Glomerular visceral epithelial cell (primary cell): ENCODE data around the gene CCDC170.

Experiments
- DNase-seq: peaks from one replicate; pipeline ENCODE4 v3.0.0-alpha.2; 2016; ENCODE audit errors: extremely low spot score

Gene CCDC170

DNA sequence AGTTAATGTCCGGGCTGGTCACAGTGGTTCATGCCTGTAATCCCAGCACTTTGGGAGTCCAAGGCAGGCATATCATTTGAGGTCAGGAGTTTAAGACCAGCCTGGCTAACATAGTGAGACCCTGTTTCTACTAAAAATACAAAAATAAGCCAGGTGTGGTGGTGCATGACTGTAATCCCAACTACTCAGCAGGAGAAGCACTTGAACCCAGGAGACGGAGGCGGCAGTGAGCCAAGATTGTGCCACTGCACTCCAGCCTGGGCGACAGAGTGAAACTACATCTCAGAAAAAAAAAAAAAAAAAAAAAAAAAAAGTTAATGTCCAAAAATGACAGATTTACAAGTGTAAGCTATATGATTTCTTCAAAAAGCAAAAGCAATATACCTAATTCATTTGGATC, 124.9 kb downstream of the CCDC170 start:
- no peak for DNase-seq

GRCh38 chr6:151620179-151620578, 126.4 kb downstream of the CCDC170 start:
- no peak for DNase-seq

DNA sequence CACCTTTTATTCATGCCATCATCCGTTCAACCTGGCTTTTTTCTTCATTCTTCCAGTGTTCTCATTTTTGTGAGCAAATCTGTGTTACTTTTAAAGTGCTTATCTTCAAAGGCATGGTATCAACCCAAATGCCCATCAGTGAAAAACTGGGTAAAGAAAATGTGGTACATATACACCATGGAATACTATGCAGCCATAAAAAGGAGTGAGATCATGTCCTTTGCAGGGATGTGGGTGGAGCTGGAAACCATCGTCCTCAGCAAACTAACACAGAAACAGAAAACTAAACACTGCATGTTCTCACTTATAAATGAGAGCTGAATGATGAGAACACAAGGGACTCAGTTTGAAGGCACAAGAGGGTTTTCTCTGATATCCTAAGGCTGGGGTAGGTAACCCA, 130.3 kb downstream of the CCDC170 start:
- DNase-seq: no peak

GRCh38 chr6:151624481-151624880, 130.7 kb downstream of the CCDC170 start:
- no peak for DNase-seq

DNA sequence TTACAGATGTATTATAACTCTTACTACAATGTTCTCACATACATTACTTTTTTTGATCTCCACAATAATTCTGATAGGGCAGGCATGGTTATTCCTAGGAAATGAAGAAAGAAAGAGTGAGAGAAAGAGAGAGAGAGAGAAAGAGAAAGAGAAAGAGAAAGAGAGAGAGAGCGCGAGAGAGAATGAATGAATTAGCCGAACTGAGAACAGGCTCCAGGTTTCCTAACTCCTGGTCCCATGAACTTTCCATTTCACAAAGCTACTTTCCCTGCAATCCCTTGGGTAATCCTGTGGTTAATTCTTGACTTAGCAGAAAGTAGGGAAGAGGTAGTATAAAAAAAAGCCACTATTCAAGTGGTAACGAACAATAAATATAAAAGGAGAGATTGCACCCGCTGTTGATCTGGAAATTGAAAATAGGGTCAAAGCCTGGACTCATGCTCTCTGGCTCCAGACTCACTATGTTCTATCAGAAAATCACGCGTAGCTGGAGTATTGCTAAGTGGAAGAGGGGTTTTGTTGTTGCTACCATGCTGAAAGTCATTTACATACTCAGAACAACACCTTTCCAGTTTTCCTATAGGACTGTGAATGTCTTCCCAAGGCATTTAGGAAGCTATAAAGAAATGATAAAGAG, 131.2 kb downstream of the CCDC170 start:
- no peak for DNase-seq

DNA sequence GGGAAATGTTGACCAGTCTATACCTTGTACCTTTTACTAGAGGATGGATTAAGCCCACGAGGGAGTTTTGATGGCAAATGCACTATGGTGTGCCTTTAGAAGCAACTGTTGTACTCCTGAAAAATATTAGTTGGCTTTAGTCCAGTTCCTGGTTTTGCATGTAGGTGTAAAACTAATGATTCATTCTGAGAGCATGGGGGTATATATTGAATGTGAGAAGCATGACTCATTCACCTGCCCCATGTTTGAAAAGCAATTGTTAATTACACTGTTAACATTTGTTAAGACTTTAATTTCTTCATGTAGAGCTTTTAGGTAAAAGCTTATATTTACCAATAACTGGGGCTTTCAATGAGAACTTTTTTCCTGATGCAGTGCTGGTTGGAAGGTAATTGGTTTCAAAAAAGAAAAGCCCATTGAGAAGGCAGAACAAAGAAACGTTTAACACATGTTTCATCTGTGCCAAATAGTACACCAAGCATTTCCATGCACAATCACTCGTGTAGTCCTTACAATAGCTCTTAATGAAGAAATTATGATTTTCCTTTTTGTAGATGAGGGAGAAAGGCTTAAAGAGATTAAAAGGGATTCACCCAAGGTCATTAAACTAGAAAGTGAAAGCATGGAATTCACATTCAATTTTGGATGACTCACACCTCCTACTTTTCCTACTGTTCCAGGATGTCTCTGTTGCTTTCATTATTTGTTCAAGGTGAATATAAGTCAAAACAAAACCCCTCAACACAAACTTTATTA, 134.1 kb downstream of the CCDC170 start:
- DNase-seq: peak; percentile 4

GRCh38 chr6:151629791-151630190, 136.0 kb downstream of the CCDC170 start:
- DNase-seq: no peak

DNA sequence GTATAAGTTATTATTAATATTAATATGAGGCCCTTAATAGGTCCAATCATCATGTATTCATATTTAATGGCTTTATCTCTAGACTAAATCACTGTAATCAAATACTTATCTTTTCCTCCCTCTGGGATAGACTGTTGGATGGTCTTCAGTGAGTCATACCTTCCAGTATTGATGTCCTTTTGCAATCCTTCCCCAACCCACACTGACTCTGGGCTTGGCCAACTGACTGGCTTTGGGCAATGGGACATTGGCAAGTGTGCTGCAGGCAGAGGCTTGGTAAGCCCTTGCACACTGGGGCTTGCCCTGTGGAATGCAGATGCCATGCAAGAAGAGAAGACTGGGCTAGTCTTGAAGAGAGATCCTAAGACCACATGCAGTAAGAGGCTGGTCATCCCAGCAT, 136.6 kb downstream of the CCDC170 start:
- DNase-seq: no peak

- DNase-seq: no peak
Observed at GRCh38 chr6:151630991-151631655, 137.3 kb downstream of the CCDC170 start.

- no peak for DNase-seq
Observed at GRCh38 chr6:151632415-151632987, 138.7 kb downstream of the CCDC170 start.

DNA sequence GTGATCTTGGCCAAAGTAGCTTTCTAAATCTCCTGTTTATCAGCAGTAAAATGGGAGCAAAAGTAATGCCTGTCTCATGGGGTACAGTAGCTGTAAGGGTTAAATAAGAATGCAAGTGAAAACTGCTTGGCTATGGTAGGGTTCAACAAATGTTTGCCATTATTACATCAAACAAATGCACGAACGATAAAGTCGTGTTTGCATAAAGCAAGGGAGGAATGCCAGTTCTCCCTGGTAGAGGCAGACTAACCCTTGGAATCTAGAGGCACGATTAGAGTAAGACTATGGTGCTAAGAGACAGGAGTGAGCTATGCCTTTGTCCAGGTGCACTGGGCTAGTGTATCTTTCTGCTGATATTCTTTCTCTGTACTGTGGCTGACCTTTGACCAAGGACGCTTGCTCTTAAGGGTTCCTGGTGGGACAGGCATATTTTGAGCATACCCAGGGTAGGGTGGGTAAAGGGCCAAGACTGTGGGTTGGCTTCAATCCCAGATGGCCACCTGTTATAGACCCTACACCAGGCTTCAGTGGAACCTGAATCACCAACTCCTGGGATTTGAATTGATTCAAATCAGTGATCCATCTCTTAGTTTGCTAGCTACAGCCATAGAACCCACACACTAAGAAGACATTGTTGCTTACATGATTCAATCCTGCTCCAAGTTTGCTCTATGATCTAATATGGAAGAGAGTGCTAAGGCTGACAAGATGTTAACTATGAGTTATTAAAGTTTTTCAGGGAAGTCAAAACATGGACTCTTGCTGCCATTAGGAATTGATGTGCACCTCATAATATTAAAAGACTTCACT, 139.9 kb downstream of the CCDC170 start:
- DNase-seq: no peak

DNA sequence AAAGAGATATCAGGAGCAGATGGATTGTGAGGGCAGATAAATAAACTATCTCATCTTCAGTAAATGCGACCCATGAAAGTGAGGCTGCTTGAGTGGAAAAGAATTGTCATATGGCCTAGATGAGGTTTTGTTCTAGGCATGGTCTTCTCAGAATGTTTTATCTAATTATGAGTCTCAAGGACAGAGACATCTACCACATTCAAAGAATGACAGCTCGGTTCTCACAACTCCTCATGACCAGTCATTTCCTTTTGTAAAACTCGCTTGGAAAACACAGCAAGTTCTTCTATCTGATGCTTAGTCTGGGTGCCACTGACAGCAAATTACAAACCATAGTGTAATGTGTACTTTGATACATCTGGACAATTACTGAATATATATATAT, 140.5 kb downstream of the CCDC170 start:
- DNase-seq: no peak

GRCh38 chr6:151635741-151636140, 141.9 kb downstream of the CCDC170 start:
- DNase-seq: no peak

DNA sequence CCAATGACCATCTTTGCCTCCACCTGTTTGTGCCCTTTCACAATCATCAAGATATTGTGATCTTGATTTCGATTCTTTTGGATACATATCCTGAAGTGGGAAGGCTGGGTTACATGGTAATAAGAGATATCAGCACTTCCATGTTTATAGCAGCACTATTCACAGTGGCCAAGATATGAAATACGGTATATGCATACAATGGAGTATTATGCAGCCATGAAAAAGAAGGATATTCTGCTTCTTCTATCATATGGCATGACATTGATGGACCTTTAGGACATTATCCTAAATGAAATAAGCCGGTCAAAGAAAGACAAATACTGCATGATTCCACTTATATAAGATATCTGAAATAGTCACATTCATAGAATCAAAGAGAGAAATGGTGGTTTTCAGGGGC, 144.0 kb downstream of the CCDC170 start:
- no peak for DNase-seq

DNA sequence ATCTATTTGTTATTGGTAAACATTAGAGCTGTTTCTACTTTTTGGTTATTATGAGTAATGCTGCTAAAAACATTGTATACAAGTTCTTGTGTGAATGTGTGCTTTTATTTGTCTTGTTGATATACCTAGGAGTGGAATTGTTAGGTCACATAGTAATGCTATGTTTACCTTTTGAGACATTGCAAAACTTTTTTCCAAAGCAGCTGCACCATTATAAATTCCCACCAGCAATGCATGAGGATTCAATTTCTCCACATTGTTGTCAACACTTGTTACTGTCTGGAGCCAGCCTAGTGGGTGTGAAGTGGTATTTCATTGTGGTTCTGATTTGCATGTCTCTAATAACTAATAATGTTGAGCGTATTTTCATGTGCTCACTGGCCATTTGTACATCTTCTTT, 145.9 kb downstream of the CCDC170 start:
- no peak for DNase-seq

GRCh38 chr6:151641028-151641427, 147.2 kb downstream of the CCDC170 start:
- DNase-seq: no peak

- DNase-seq: peak; percentile 11
Observed at GRCh38 chr6:151647976-151648639, 154.3 kb downstream of the CCDC170 start.

GRCh38 chr6:151649835-151650234, 156.0 kb downstream of the CCDC170 start:
- DNase-seq: no peak

- DNase-seq: no peak
Observed at GRCh38 chr6:151651639-151652038, 157.8 kb downstream of the CCDC170 start.

DNA sequence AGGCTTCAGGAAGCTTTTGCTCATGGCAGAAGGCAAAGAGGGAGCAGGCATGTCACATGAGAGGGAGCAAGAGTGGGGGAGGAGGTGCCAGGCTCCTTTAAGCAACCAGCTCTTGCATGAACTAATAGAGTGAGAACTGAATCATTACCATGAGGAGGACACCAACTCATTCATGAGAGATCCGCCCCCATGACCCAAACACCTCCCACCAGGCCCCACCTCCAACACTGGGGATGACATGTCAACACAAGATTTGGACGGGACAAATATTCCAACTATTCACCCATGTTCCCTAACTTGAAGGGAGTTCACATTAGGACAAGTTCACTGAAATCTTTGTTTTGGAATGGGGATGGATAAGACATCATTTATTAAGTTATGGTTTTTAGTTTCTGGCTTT, 158.5 kb downstream of the CCDC170 start:
- no peak for DNase-seq

- DNase-seq: no peak
Observed at GRCh38 chr6:151655099-151655498, 161.3 kb downstream of the CCDC170 start.
